SJSA1 (cell line): ENCODE results near the gene TMEM109. TPM values are rescaled to one million over a fixed set of nuclear protein-coding genes. Genes with fewer than 3 reads are reported as not detected.

Experiments used
- DNase-seq, 2 experiments: peaks; one replicate each; pipeline ENCODE4 v3.0.0-alpha.2; 2015 to 2020; ENCODE audit warnings: low spot score in 2 of 2, low read depth in 1 of 2
- H3K27ac ChIP-seq: fragments of 250-450 bp; sonication (Bioruptor Pico); 2 replicates; pipeline ENCODE4 v1.5.1; 2020; ENCODE audit warnings: mild to moderate bottlenecking, moderate library complexity
- H3K27me3 ChIP-seq: fragments of 250-450 bp; sonication (Bioruptor Pico); replicated peaks from 2 replicates; pipeline ENCODE4 v1.5.1; 2020; ENCODE audit warnings: mild to moderate bottlenecking, moderate library complexity
- H3K36me3 ChIP-seq: fragments of 250-450 bp; sonication (Bioruptor Pico); 2 replicates; pipeline ENCODE4 v1.5.1; 2020; ENCODE audit warnings: mild to moderate bottlenecking
- H3K4me1 ChIP-seq: fragments of 250-450 bp; sonication (Bioruptor Pico); replicated peaks from 2 replicates; pipeline ENCODE4 v1.6.1; 2021; ENCODE audit warnings: mild to moderate bottlenecking
- H3K4me3 ChIP-seq: fragments of 250-450 bp; sonication (Bioruptor Pico); 2 replicates; pipeline ENCODE4 v1.5.1; 2020; ENCODE audit warnings: mild to moderate bottlenecking
- H3K9me3 ChIP-seq: fragments of 250-450 bp; sonication (Bioruptor Pico); replicated peaks from 2 replicates; pipeline ENCODE4 v1.5.1; 2020; ENCODE audit warnings: mild to moderate bottlenecking
- total RNA-seq: library from RNA; depleted of rRNA; stranded (reverse); fragments of >200 nt; shearing (Covaris generic); gene quantifications from 2 replicates; pipeline ENCODE4 v1.2.3, GENCODE V29; 2014; rRNA removed

The TMEM109 gene
- 90.4 and 136 TPM in 2 replicates for total RNA-seq

- H3K27me3 ChIP-seq: no peaks in the 10 kb centered on the region
- peak; percentile 92 to 97 for DNase-seq
- peak within 1 kb of the TSS; percentile 60 for H3K4me3 ChIP-seq
- H3K4me1 ChIP-seq: peaks cover 30% of the 10 kb centered on the region
- H3K9me3 ChIP-seq: no peaks in the 10 kb centered on the region
- peaks cover 4% of the 10 kb centered on the region; the same call in 1 of the 2 replicates for H3K36me3 ChIP-seq
- peak within 1 kb of the TSS; percentile 64 for H3K27ac ChIP-seq
These were observed at the start of gene TMEM109 for GRCh38 chr11:60913793-60914632. Gene TMEM109, plus strand, starts transcription at chr11:60914158. Its CDS starts 5,536 bp downstream, at chr11:60919694.

GRCh38 chr11:60864856-60865513 lies 49.0 kb upstream of the TMEM109 start:
- Histone ChIP-seq H3K9me3 (0 out of 2 replicates have a peak, but pooled peaks cover 3% of the 10 kb centered on the region), H3K4me1 (no peaks in the 10 kb centered on the region), H3K27me3 (no peaks in the 10 kb centered on the region; the same call in 1 of the 2 replicates), H3K4me3 (no peak overlapping the region), H3K27ac (no peak overlapping the region), H3K36me3 (no peaks in the 10 kb centered on the region)
- DNase-seq: no peak

GRCh38 chr11:60866911-60867870 lies 46.8 kb upstream of the TMEM109 start, which contains the start of gene ZP1:
Gene ZP1, plus strand, starts transcription at chr11:60867542. Its CDS starts 20 bp downstream, at chr11:60867562.
- Histone ChIP-seq H3K27ac (no peak within 1 kb of the TSS), H3K4me3 (no peak within 1 kb of the TSS), H3K36me3 (no peaks in the 10 kb centered on the region), H3K4me1 (no peaks in the 10 kb centered on the region), H3K9me3 (0 out of 2 replicates have a peak, but pooled peaks cover 3% of the 10 kb centered on the region), H3K27me3 (no peaks in the 10 kb centered on the region; the same call in 1 of the 2 replicates)
- no peak for DNase-seq

GRCh38 chr11:60867871-60868681 lies 45.9 kb upstream of the TMEM109 start:
- H3K27ac ChIP-seq: no peak overlapping the region
- H3K27me3 ChIP-seq: no peaks in the 10 kb centered on the region; the same call in 1 of the 2 replicates
- peaks cover 5% of the 10 kb centered on the region for H3K4me1 ChIP-seq
- H3K36me3 ChIP-seq: no peaks in the 10 kb centered on the region
- no peak for DNase-seq
- H3K4me3 ChIP-seq: no peak overlapping the region
- H3K9me3 ChIP-seq: 0 out of 2 replicates have a peak, but pooled peaks cover 3% of the 10 kb centered on the region

- H3K27me3 ChIP-seq: no peaks in the 10 kb centered on the region; the same call in 1 of the 2 replicates
- 0 out of 2 replicates have a peak, but pooled peaks cover 3% of the 10 kb centered on the region for H3K9me3 ChIP-seq
- H3K4me1 ChIP-seq: peaks cover 10% of the 10 kb centered on the region
- H3K27ac ChIP-seq: no peak overlapping the region
- no peak overlapping the region for H3K4me3 ChIP-seq
- no peaks in the 10 kb centered on the region for H3K36me3 ChIP-seq
- DNase-seq: no peak
These were observed 45.1 kb upstream of the TMEM109 start for GRCh38 chr11:60868682-60869450.

- Histone ChIP-seq H3K9me3 (0 out of 2 replicates have a peak, but pooled peaks cover 3% of the 10 kb centered on the region), H3K36me3 (no peaks in the 10 kb centered on the region), H3K27me3 (no peaks in the 10 kb centered on the region), H3K4me1 (peaks cover 10% of the 10 kb centered on the region), H3K4me3 (no peak overlapping the region), H3K27ac (no peak overlapping the region)
- no peak for DNase-seq
These were observed 44.5 kb upstream of the TMEM109 start for GRCh38 chr11:60869451-60869825.

- Histone ChIP-seq H3K27ac (no peak overlapping the region), H3K4me3 (no peak overlapping the region), H3K4me1 (peaks cover 10% of the 10 kb centered on the region), H3K36me3 (no peaks in the 10 kb centered on the region), H3K9me3 (0 out of 2 replicates have a peak, but pooled peaks cover 2% of the 10 kb centered on the region), H3K27me3 (no peaks in the 10 kb centered on the region)
- no peak for DNase-seq
These were observed 43.7 kb upstream of the TMEM109 start for GRCh38 chr11:60870276-60870675.

GRCh38 chr11:60870733-60871377 lies 43.1 kb upstream of the TMEM109 start:
- Histone ChIP-seq H3K9me3 (no peaks in the 10 kb centered on the region), H3K4me1 (peaks cover 10% of the 10 kb centered on the region), H3K27ac (no peak overlapping the region), H3K4me3 (no peak overlapping the region), H3K36me3 (no peaks in the 10 kb centered on the region), H3K27me3 (no peaks in the 10 kb centered on the region)
- DNase-seq: no peak

GRCh38 chr11:60871378-60872061 lies 42.4 kb upstream of the TMEM109 start:
- Histone ChIP-seq H3K9me3 (no peaks in the 10 kb centered on the region), H3K4me1 (peaks cover 10% of the 10 kb centered on the region), H3K27me3 (no peaks in the 10 kb centered on the region), H3K27ac (no peak overlapping the region), H3K4me3 (no peak overlapping the region), H3K36me3 (no peaks in the 10 kb centered on the region)
- DNase-seq: no peak

GRCh38 chr11:60872124-60872960 lies 41.6 kb upstream of the TMEM109 start:
- H3K4me1 ChIP-seq: peaks cover 10% of the 10 kb centered on the region
- H3K4me3 ChIP-seq: no peak overlapping the region
- H3K9me3 ChIP-seq: no peaks in the 10 kb centered on the region
- DNase-seq: no peak
- no peak overlapping the region for H3K27ac ChIP-seq
- H3K36me3 ChIP-seq: no peaks in the 10 kb centered on the region
- no peaks in the 10 kb centered on the region for H3K27me3 ChIP-seq
